Measurements from ENCODE around the gene TYRP1.

The TYRP1 gene

GRCh38 chr9:12712532-12712931 lies 19.3 kb downstream of the TYRP1 start:
- no peak overlapping the region for H3K4me3 ChIP-seq (ENCODE audit: control insufficient read depth, low read depth, low read length)
- TF ChIP-seq CTCF (conservative IDR thresholded peaks at IDR 0.05; ENCODE audit: control insufficient read depth, insufficient read depth, low read depth, low read length) = no peak
- no peak for DNase-seq (ENCODE audit: low read depth)

- no peak overlapping the region for H3K4me3 ChIP-seq (ENCODE audit: control insufficient read depth, low read depth, low read length)
- no peak for DNase-seq (ENCODE audit: low read depth)
- no peak for TF ChIP-seq CTCF (conservative IDR thresholded peaks at IDR 0.05; ENCODE audit: control insufficient read depth, insufficient read depth, low read depth, low read length)
Observed at GRCh38 chr9:12715268-12715667, 22.1 kb downstream of the TYRP1 start.

GRCh38 chr9:12716823-12717600 lies 23.8 kb downstream of the TYRP1 start:
- peak; percentile 10 for TF ChIP-seq CTCF (conservative IDR thresholded peaks at IDR 0.05; ENCODE audit: control insufficient read depth, insufficient read depth, low read depth, low read length)

GRCh38 chr9:12717907-12718306 lies 24.7 kb downstream of the TYRP1 start:
- no peak overlapping the region for H3K4me3 ChIP-seq (ENCODE audit: control insufficient read depth, low read depth, low read length)
- no peak for DNase-seq (ENCODE audit: low read depth)
- TF ChIP-seq CTCF (conservative IDR thresholded peaks at IDR 0.05; ENCODE audit: control insufficient read depth, insufficient read depth, low read depth, low read length) = no peak

More at GRCh38 chr9:12716823-12717600, 23.8 kb downstream of the TYRP1 start:
- no peak for DNase-seq (ENCODE audit: low read depth)
- H3K4me3 ChIP-seq (ENCODE audit: control insufficient read depth, low read depth, low read length) = no peak overlapping the region

GRCh38 chr9:12718482-12719026 lies 25.4 kb downstream of the TYRP1 start:
- DNase-seq (ENCODE audit: low read depth) = no peak
- H3K4me3 ChIP-seq (ENCODE audit: control insufficient read depth, low read depth, low read length) = no peak overlapping the region
- no peak for TF ChIP-seq CTCF (conservative IDR thresholded peaks at IDR 0.05; ENCODE audit: control insufficient read depth, insufficient read depth, low read depth, low read length)

- no peak overlapping the region for H3K4me3 ChIP-seq (ENCODE audit: control insufficient read depth, low read depth, low read length)
- peak; percentile 68 for DNase-seq (ENCODE audit: low read depth)
- TF ChIP-seq CTCF (conservative IDR thresholded peaks at IDR 0.05; ENCODE audit: control insufficient read depth, insufficient read depth, low read depth, low read length) = peak; percentile 59
Observed at GRCh38 chr9:12719431-12719830, 26.2 kb downstream of the TYRP1 start.

Measured in fibroblast of mammary gland (primary cell).